ENCODE measurements around the gene PPP1R16B. TPM values are rescaled to one million over a fixed set of nuclear protein-coding genes. Genes with fewer than 3 reads are reported as not detected.

Gene PPP1R16B
- total RNA-seq, 1 experiment from 2014 or later = 19.8 TPM

- DNase-seq = no peak
- H3K4me3 ChIP-seq (ENCODE audit: insufficient read depth, low read depth, low read length) = no peak overlapping the region
- no peaks in the 10 kb centered on the region for H3K27me3 ChIP-seq (ENCODE audit: control insufficient read depth, insufficient read depth, low read length)
- H3K36me3 ChIP-seq (replicated peaks; ENCODE audit: control insufficient read depth, insufficient read depth, low read length) = no peaks in the 10 kb centered on the region
These were observed 75.6 kb downstream of the PPP1R16B start for GRCh38 chr20:38880952-38881735.

GRCh38 chr20:38881806-38882440 lies 76.4 kb downstream of the PPP1R16B start:
- no peaks in the 10 kb centered on the region for H3K27me3 ChIP-seq (ENCODE audit: control insufficient read depth, insufficient read depth, low read length)
- no peak for DNase-seq
- no peaks in the 10 kb centered on the region for H3K36me3 ChIP-seq (replicated peaks; ENCODE audit: control insufficient read depth, insufficient read depth, low read length)
- no peak overlapping the region for H3K4me3 ChIP-seq (ENCODE audit: insufficient read depth, low read depth, low read length)

GRCh38 chr20:38882600-38882999 lies 77.1 kb downstream of the PPP1R16B start:
- H3K4me3 ChIP-seq (ENCODE audit: insufficient read depth, low read depth, low read length) = no peak overlapping the region
- no peaks in the 10 kb centered on the region for H3K27me3 ChIP-seq (ENCODE audit: control insufficient read depth, insufficient read depth, low read length)
- no peak for DNase-seq
- H3K36me3 ChIP-seq (replicated peaks; ENCODE audit: control insufficient read depth, insufficient read depth, low read length) = no peaks in the 10 kb centered on the region

- Histone ChIP-seq H3K27me3 (ENCODE audit: control insufficient read depth, insufficient read depth, low read length) (no peaks in the 10 kb centered on the region), H3K4me3 (ENCODE audit: insufficient read depth, low read depth, low read length) (no peak overlapping the region), H3K36me3 (replicated peaks; ENCODE audit: control insufficient read depth, insufficient read depth, low read length) (no peaks in the 10 kb centered on the region)
- no peak for DNase-seq
These were observed 77.8 kb downstream of the PPP1R16B start for GRCh38 chr20:38883081-38883980.

- H3K36me3 ChIP-seq (replicated peaks; ENCODE audit: control insufficient read depth, insufficient read depth, low read length) = no peaks in the 10 kb centered on the region
- H3K27me3 ChIP-seq (ENCODE audit: control insufficient read depth, insufficient read depth, low read length) = no peaks in the 10 kb centered on the region
- H3K4me3 ChIP-seq (ENCODE audit: insufficient read depth, low read depth, low read length) = no peak overlapping the region
- no peak for DNase-seq
These were observed 78.7 kb downstream of the PPP1R16B start for GRCh38 chr20:38883981-38884733.

- Histone ChIP-seq H3K36me3 (replicated peaks; ENCODE audit: control insufficient read depth, insufficient read depth, low read length) (no peaks in the 10 kb centered on the region), H3K27me3 (ENCODE audit: control insufficient read depth, insufficient read depth, low read length) (no peaks in the 10 kb centered on the region), H3K4me3 (ENCODE audit: insufficient read depth, low read depth, low read length) (no peak overlapping the region)
- DNase-seq = no peak
These were observed 79.9 kb downstream of the PPP1R16B start for GRCh38 chr20:38885357-38885756.

- peak; percentile 9 for DNase-seq
- no peaks in the 10 kb centered on the region for H3K36me3 ChIP-seq (replicated peaks; ENCODE audit: control insufficient read depth, insufficient read depth, low read length)
- no peaks in the 10 kb centered on the region for H3K27me3 ChIP-seq (ENCODE audit: control insufficient read depth, insufficient read depth, low read length)
- no peak overlapping the region for H3K4me3 ChIP-seq (ENCODE audit: insufficient read depth, low read depth, low read length)
These were observed 82.7 kb downstream of the PPP1R16B start for GRCh38 chr20:38888059-38888831.

- DNase-seq = no peak
These were observed 83.6 kb downstream of the PPP1R16B start for GRCh38 chr20:38889050-38889449.

GRCh38 chr20:38889792-38890496 lies 84.4 kb downstream of the PPP1R16B start:
- Histone ChIP-seq H3K36me3 (replicated peaks; ENCODE audit: control insufficient read depth, insufficient read depth, low read length) (no peaks in the 10 kb centered on the region), H3K27me3 (ENCODE audit: control insufficient read depth, insufficient read depth, low read length) (no peaks in the 10 kb centered on the region), H3K4me3 (ENCODE audit: insufficient read depth, low read depth, low read length) (no peak overlapping the region)
- DNase-seq = no peak

More at GRCh38 chr20:38889050-38889449, 83.6 kb downstream of the PPP1R16B start:
- Histone ChIP-seq H3K27me3 (ENCODE audit: control insufficient read depth, insufficient read depth, low read length) (no peaks in the 10 kb centered on the region), H3K36me3 (replicated peaks; ENCODE audit: control insufficient read depth, insufficient read depth, low read length) (no peaks in the 10 kb centered on the region), H3K4me3 (ENCODE audit: insufficient read depth, low read depth, low read length) (no peak overlapping the region)

- DNase-seq = no peak
These were observed 85.0 kb downstream of the PPP1R16B start for GRCh38 chr20:38890497-38890818.

GRCh38 chr20:38892091-38892981 lies 86.8 kb downstream of the PPP1R16B start:
- Histone ChIP-seq H3K4me3 (ENCODE audit: insufficient read depth, low read depth, low read length) (no peak overlapping the region), H3K27me3 (ENCODE audit: control insufficient read depth, insufficient read depth, low read length) (no peaks in the 10 kb centered on the region), H3K36me3 (replicated peaks; ENCODE audit: control insufficient read depth, insufficient read depth, low read length) (no peaks in the 10 kb centered on the region; the same call in 1 of the 2 replicates)
- no peak for DNase-seq

More at GRCh38 chr20:38890497-38890818, 85.0 kb downstream of the PPP1R16B start:
- H3K36me3 ChIP-seq (replicated peaks; ENCODE audit: control insufficient read depth, insufficient read depth, low read length) = no peaks in the 10 kb centered on the region
- no peaks in the 10 kb centered on the region for H3K27me3 ChIP-seq (ENCODE audit: control insufficient read depth, insufficient read depth, low read length)
- H3K4me3 ChIP-seq (ENCODE audit: insufficient read depth, low read depth, low read length) = no peak overlapping the region

- DNase-seq = no peak
- H3K27me3 ChIP-seq (ENCODE audit: control insufficient read depth, insufficient read depth, low read length) = no peaks in the 10 kb centered on the region
- no peaks in the 10 kb centered on the region; the same call in 1 of the 2 replicates for H3K36me3 ChIP-seq (replicated peaks; ENCODE audit: control insufficient read depth, insufficient read depth, low read length)
- H3K4me3 ChIP-seq (ENCODE audit: insufficient read depth, low read depth, low read length) = no peak overlapping the region
These were observed 87.6 kb downstream of the PPP1R16B start for GRCh38 chr20:38893056-38893564.
